ENCODE measurements around the gene IKBKE.

Gene IKBKE

GRCh38 chr1:206455289-206455665, 15.0 kb upstream of the IKBKE start:
- DNase-seq (ENCODE audit: low spot score): no peak

DNA sequence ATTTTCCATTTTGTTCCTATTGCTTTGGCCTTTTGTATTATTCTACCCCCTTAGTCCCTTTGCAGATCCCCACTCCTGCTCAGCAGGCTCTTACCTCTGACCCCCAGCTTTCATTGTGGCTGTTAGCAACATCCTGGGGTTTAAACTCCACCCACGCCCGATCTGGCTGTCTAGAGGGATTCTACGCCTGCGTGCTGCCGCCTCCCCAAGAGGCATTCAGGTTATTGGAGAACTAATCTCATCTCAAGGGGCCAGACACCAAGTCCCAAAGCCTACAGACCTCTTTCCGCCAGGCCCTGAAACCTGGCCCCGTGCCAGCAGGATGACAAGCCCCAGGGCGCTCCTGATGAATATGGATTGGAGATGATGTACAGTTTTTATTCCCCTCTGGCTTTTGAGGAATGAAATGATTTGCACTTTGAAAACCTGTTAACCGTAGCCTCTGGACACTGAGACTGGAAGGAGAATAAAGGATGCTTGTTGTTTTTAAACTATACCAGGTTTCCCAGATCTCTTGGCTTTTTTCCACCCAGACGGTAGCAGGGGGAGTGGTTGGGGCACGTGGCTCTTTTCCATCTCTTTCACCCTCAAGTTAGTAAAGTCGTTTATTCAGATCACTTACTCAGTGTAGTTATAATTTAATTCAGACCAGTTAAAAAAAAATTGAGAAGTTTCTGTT, 14.5 kb upstream of the IKBKE start:
- peak; percentile 39 for DNase-seq (ENCODE audit: low spot score)

DNA sequence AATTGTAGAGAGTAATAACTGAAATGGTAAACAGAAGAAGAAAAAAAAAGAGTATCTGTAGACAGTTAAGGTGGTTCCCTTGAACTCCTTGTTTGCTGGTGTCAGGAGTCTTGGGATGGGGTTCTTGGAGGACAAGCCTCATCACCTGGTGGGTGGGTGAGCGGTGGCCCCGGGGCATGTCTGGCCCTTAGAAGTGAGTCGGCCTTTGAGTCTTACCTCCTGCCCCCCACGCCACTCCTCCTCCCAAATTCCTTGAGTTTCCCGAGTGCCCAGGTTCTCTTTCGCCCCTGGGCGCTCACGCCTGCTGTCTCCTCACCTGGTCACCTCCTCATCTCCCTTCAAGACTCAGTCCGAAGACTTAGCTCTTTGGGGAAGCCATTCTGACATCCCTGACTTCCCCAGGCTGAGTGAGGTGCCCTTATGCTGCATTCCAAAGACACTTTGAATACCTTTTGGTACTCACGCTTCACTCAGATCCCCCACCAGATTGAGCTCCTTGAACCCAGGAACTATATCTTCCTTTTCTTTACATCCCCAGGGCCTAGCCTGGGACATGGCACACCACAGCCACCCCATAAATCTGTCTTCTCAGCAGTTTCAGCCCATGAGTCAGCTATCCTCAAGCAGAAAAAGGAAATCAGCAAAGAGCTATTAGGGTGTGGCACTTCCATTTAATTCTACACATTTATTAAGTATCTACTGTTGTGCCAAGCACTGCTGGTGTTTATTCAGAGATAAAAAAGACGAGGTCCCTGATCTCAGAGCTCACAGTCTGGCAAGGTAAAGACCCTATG, 13.5 kb upstream of the IKBKE start:
- no peak for DNase-seq (ENCODE audit: low spot score)

GRCh38 chr1:206457408-206458120, 12.7 kb upstream of the IKBKE start:
- no peak for DNase-seq (ENCODE audit: low spot score)

GRCh38 chr1:206459703-206460102, 10.6 kb upstream of the IKBKE start:
- no peak for DNase-seq (ENCODE audit: low spot score)

- no peak for DNase-seq (ENCODE audit: low spot score)
Measured at GRCh38 chr1:206460836-206461426, 9.3 kb upstream of the IKBKE start.

- DNase-seq (ENCODE audit: low spot score): peak; percentile 74
Measured at GRCh38 chr1:206461602-206462455, 8.4 kb upstream of the IKBKE start.

DNA sequence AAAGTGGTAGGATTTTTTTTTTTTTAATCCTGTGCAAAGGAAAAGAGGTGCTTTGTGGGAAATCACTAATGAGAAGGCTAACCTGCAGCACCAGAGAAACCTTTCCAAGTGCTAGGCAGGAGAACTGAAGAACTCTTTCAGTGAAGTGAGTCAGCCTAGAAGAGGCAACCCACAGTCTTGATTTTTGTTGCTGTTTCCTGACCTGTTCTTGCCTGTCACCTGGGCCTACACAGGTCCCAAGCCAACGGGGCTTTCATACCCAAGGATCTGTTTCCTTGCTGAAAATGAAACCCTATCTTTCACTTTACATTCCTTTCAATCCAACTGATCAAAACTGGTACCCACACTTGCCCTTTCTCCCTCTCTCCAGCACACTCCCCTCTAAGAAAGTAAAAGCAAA, 7.1 kb upstream of the IKBKE start:
- DNase-seq (ENCODE audit: low spot score): no peak

GRCh38 chr1:206463911-206464310, 6.4 kb upstream of the IKBKE start:
- no peak for DNase-seq (ENCODE audit: low spot score)

GRCh38 chr1:206464456-206464964, 5.8 kb upstream of the IKBKE start:
- DNase-seq (ENCODE audit: low spot score): peak; percentile 65

GRCh38 chr1:206465951-206466350, 4.3 kb upstream of the IKBKE start:
- no peak for DNase-seq (ENCODE audit: low spot score)

- no peak for DNase-seq (ENCODE audit: low spot score)
Measured at GRCh38 chr1:206466840-206467649, 3.2 kb upstream of the IKBKE start.

GRCh38 chr1:206467915-206468314, 2.4 kb upstream of the IKBKE start:
- DNase-seq (ENCODE audit: low spot score): peak; percentile 73

- DNase-seq (ENCODE audit: low spot score): no peak
Measured at GRCh38 chr1:206468571-206468970, 1.7 kb upstream of the IKBKE start.

DNA sequence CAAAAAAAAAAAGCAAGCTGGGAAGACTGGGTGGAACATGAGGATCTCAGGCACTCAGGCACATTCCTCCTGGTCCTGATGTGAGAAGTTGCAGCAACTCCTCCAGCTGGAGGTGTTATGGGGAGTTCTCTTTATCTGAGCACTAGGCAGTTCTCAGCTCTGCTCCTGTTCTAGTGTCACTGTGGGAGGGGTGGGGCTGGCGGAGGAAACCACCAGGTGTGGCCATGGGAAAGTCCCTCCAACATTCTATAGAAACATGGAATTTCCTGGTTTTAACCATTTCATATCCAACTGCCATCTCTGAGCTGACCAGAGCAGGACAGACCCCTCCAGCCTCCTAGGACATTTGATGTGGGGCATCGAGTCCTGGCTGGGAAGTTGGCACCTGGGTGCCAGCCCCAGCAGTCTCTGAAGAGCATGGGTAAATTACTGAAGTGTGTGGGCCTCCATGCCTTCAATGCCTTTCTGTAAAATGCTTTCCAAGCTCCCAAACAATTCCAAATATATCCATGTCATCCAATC, 804 bp upstream of the IKBKE start:
- no peak for DNase-seq (ENCODE audit: low spot score)

DNA sequence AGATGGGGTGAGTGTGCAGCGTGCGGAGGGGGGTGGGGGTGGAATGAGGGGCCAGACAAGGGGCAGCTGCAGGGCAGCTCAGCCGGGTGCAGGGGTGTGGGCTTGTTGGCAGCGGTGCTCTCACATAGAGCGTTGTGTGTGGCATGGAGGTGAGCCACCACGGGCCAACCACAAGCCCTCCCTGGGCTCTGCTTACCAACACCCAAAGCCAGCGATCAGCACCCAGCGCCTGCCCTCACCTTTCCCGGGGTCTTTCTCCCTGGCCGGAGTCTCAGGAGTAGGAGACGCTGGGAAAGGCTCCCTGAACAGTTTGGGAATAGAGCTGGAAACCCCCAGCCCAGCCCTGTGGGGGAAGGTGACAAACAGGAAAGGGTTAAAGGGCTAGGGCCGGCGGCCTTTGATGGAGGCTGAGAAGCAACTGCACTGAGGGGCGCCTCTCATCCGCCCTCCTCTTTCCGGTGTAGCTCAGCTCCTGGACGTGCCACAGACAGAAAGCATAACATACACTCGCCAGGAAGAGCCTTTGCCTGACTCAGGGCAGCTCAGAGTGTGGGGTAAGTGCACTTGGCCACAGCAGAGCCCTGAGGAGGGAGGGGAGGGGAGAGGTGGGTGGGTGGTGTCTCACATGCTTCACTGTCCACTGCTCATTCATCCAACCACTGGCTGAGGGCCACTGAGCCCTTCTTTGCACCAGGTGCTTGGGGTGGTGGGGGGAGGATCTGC, 577 bp downstream of the IKBKE start:
- no peak for DNase-seq (ENCODE audit: low spot score)

GRCh38 chr1:206471415-206471801, 1.1 kb downstream of the IKBKE start:
- no peak for DNase-seq (ENCODE audit: low spot score)

- DNase-seq (ENCODE audit: low spot score): no peak
Measured at GRCh38 chr1:206472024-206472423, 1.7 kb downstream of the IKBKE start.

- DNase-seq (ENCODE audit: low spot score): no peak
Measured at GRCh38 chr1:206472454-206472853, 2.2 kb downstream of the IKBKE start.

DNA sequence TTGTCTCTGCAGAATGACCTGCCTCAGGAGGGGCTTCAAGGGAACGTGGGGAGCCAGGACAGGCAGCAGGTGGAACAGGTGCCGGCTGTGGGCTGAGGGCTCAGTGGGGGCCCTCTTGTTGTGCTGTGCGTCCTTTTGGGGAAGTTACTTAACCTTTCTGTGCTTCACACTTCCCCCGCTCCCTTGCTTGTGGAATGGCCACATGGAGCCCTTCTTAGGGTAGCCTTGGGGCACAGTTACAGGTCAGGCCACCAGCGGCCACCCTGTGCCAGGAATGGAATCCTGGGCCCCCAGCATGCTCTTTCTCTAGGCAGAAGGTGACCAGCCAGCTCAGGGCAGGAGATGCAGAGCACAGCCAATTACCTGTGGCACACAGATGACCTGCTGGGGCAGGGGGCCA, 2.6 kb downstream of the IKBKE start:
- no peak for DNase-seq (ENCODE audit: low spot score)

All from Ammon's horn (tissue), 1 donor.